Sigmoid colon (tissue), 4 donors: ENCODE measurements around the gene MYLK4.

Source experiments
- POLR2AphosphoS5 ChIP-seq, 4 donors: sonication (generic); formaldehyde crosslinking; IDR thresholded peaks; one replicate each; pipeline ENCODE4 v1.6.1; 2017; ENCODE audit warnings: antibody characterized with exemption in 4 of 4
- TF ChIP-seq, protein P1 (sequence below), 4 experiments: fragments of 450-650 bp in 3 of 4; fragments of 200-600 bp in 1 of 4; IDR thresholded peaks; one replicate each; pipeline ENCODE4 v1.5.1; 2016 to 2019; ENCODE audit warnings: antibody characterized with exemption in 4 of 4, mild to moderate bottlenecking in 3 of 4, moderate library complexity in 2 of 4

DNA sequence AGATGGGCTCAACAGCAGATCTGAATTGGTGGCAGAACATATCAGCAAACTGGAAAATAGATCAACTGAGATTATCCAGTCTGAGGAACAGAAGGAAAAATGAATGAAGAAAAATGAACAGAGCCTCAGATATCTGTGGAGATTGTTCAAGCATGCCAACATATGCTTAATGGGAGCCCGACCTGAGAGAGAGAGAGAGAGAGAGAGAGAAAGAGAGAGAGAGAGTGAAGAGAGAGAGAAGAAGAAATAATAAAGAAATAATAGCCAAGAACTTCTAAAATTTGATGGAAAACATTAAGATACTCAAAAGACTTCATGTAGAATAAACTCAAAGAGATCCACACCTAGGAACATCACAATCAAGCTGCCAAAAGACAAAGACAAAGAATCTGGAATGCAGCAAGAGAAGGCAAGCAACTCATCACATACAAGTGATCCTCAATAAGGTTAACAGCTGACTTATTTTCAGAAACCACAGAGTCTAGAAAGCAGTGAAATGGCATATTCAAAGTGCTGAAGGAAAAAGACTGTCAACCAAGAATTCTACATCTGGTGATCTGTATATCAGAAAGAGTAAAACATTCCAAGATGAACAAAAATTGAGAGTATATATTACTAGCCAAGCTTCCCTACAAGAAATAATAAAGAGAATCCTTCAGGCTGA, 97.2 kb downstream of the MYLK4 start:
- TF ChIP-seq POLR2AphosphoS5 (IDR thresholded peaks at IDR 0.05) = no peak
- TF ChIP-seq, protein P1, sequence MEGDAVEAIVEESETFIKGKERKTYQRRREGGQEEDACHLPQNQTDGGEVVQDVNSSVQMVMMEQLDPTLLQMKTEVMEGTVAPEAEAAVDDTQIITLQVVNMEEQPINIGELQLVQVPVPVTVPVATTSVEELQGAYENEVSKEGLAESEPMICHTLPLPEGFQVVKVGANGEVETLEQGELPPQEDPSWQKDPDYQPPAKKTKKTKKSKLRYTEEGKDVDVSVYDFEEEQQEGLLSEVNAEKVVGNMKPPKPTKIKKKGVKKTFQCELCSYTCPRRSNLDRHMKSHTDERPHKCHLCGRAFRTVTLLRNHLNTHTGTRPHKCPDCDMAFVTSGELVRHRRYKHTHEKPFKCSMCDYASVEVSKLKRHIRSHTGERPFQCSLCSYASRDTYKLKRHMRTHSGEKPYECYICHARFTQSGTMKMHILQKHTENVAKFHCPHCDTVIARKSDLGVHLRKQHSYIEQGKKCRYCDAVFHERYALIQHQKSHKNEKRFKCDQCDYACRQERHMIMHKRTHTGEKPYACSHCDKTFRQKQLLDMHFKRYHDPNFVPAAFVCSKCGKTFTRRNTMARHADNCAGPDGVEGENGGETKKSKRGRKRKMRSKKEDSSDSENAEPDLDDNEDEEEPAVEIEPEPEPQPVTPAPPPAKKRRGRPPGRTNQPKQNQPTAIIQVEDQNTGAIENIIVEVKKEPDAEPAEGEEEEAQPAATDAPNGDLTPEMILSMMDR (IDR thresholded peaks at IDR 0.05) = no peak
